Fibroblast of skin of back (primary cell): Measurements from ENCODE around the gene MVK.

Experiments
- DNase-seq: peaks from one replicate; pipeline ENCODE4 v3.0.0-alpha.2; 2013

MVK gene

DNA sequence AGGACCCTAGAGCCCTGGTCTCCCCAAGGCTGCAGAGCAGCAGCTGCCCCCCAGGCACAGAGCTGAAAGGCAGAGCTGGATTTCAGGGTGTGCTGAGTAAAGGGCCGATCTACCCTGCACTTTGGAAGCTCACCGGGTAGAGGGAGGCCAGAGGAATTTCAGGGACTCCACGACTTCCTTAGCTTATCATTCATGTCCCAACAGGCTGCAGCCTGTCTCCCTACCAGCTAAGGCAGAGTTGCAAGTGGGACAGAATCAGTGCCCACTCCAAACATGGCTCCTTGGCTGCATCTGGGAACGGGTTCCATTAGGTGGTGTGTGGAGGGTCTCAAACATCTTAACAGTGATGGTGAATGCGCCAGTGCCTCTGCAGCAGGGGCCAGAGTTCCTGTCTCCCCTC is 27.8 kb upstream of the MVK start:
- no peak for DNase-seq

DNA sequence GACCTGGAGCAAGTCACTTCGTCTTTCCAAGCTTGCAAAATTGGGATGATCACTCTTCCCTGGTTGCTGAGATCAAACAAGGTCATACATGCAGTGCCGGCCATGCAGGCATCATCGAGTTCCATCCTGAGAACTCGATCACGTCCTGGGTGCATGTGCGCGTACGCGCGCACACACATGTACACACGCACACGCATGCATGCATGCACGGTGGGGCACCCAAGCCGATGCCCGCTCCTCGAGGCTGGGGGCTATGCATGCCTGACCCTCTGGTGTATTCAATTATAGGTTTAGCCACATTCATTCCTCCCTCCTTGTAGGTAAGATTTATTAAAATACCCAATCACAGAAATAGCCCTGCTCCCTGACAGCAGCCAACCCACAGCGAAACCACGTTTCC is 26.3 kb upstream of the MVK start:
- no peak for DNase-seq

DNA sequence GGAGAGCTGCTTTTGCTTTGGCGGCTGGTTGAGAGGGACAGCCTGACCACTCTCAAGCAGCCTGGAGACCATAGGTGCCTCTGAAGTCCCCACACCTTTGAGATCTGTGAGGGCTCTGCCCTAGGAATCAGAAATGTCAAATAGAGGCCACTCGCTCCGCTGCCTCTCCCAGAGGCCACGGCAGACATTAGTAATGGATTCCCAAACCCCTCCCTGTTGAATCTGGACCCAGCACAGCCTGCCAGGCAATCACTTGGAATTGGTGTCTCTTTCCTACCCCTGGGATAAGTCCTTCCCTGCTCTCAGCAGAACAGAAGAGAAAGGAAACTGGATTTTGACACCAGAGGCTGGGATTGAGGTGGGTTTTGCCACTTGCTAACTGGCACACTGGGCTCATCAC is 25.3 kb upstream of the MVK start:
- DNase-seq = no peak

DNA sequence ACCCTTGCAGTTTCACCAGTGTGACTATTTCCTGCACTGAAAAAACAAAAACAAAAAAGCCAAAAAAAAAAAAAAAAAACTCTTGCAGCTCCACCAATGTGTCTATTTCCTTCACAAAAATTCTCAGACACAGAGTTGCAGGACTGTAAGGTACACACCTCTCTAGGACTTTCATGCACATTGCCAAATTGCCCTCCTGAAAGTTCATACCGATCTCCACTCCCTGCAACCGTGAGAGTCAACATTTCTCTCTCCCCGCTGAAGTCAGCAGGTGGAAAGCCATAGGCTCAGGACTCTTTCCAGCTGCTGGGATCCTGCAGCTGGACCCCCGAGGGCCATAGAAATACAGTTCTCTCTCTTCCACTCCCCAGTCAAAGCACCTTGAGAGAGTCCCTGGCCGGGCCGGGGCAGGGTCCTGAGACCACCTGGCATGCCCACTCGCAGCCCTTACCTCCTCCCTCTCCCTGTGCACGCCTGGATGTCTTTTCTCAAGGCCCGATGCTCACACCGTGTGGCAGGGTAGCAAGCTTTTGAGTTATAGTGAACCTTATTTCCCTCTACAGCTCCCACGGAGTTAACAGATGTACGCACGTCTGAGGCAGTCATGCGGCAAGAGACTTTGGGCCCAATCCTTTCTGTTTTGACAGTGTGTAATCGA is 23.9 kb upstream of the MVK start:
- no peak for DNase-seq

DNA sequence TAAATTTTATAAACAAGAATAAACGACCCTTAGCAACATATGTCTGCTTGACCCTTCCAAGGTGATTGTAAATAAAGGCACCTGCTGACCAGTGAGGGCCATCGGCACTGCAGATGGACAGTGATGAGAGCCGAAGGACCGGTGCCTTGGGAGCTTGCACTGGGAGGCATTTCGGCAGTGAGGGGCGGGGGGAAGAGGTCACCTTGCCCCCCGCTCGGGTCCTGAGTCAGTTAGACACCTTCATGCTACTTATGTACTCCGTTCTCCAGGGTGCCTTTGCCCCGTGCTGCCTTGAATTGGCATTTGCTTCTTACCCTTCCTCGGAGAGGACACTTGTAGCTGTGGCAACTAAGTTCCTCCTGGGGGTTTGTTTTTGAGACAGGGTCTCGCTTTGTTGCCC is 23.3 kb upstream of the MVK start:
- DNase-seq = no peak

DNA sequence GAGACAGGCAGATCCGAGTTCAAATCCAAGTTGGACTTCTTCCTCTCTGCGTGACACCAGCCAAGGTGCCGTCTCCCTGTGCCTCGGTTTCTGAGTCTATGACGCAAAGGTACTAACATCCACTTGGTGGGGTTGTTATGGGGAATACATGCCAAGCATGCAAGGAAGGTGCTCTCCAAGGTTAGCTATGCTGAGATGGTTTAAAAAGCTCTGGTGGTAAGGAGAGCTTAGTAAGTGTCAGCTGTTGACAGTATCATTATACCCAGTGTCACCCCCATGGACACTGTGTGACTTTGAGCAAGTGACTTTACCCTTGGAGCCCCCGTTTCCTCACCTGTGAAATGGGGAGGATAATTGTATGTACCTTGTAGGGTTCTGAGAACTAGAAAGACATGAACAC is 22.5 kb upstream of the MVK start:
- no peak for DNase-seq

DNA sequence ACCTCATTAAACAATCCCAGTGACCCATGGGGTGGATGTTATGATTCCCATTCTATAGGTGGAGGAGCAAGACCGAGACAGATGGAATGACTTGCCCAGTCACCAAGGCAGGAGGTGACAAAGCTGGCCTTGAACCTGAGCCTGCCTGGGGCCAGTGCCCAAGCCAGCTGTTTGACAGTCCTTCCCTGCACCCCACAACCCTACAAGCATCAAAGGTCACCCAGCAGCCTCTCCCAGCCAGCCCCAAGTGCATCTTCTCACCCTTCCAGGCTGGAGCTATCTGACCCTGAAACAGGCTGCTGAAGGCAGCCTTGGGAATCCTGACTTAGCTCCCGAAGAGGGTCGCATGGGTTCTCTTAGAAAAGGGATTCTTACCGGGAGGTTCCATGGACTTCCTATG is 20.6 kb upstream of the MVK start:
- DNase-seq = no peak

DNA sequence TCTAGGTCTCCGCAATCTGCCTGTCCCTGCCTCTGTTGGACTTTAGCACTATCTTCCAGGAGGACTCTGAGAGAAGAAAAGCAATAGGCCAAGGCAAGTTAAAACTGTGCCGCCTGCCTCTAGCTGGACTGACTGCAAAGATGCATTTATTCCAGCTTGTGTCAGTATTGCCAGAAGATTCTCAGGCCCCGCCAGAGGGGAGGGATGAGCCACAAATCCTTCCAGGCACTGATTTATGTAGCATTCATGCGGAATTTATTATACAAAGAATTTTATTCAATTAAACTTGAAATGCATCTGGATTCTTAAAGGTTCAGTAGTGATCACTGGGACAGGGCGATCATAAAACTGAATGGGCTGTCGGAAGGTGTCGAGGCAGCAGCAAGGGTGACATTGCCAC is 20.1 kb upstream of the MVK start:
- no peak for DNase-seq

DNA sequence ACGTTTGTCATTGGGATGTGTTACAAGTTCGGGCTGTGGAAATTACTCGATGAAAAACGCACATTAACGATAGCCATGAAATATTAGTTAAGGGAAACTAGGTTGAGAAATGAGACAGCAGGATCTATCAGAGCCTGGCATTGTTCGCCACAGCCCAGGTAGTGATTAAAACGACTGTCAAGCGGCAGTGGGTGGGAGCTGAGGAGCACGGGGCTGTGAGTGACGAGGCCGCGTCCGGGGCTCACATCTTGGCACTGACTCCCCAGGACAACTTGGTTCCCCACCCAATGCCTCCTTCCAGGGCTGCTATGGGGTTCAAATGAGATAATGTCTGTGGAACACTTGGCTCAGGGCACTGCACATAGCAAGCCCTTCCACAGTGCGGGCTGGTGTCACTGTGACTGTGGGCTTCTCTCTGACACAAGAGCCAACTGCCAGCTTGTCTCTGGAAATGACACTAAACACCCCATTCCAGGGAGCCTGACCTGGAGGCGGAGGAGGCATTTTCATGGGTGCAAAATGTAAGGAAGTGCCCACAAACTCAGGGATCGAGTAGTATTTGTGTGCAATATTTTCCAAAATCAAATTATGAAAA is 19.6 kb upstream of the MVK start:
- DNase-seq = no peak

DNA sequence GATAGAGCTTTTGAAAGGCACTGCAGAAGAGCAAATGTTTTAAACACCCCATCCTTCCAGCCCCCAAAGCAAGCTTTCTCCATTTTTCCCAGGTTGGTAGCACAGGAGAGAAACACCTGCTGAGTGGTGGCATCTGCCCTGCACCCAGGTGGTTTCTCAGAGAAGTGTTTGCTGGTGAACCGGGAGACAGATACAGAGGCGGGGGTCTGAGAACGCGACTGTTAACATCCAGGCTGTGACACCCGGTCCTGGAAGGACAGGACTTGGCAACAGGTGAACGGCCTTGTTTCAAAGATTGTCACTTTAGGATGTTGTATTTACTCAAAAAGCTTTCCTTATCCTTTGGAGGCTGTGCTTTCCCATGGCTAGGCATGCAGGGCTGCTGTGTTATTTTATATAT is 18.8 kb upstream of the MVK start:
- DNase-seq = no peak

DNA sequence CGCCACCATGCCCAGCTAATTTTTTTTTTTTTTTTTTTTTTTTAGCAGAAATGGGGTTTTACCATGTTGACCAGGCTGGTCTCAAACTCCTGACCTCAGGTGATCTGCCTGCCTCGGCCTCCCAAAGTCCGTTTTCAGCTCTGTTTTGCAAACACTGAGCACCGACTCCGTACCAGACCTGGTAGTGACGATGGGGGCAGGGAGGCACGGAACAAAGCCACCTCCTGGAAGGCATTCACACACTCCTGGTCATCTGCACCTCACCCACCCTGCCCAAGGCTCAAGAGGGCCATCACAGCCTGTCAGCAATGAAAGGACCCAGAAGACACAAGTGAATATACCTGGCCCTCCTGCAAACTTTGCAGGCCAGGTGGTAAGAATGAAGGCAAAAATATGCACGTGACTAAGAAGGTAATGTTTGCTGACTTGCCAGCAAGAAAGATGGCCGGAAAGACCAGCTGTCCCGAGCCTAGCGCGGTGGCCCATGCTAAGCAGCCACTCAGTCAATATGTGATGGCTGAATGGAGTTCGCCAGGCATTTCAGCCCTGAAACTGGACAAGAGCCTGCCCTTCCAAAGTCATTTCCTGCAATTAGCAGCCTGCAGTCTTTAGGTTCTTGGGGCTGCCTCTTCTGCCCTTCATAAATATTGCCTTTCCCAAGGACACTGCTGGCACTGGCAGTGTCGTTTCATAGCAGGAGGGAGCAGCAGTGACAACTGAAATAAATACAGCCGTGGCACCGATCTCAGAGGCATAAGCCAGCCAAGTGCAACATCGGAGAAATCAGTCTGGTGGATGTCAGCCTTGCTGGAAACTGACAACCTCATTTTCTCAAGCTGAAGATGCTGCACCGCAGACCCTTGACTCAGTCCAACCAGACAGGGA is 17.9 kb upstream of the MVK start:
- no peak for DNase-seq

DNA sequence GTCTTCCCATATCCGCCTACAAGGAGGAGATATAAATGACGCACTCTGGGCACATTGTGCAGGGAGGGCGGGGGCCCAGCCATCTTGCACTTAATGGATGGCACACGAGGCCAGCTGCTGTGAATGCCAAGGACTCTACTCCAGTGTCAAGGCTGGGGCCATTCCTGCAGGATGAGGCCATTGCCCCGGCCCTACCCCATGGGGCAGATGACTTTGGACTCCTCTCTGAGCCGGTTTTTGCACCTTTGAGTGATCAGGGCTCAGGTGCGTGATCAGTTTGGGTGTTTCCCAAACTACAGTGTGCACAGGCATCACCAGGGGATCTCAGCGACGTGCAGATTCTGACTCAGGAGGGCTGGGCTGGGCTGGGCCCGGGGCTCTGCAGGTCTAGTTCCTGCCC is 16.4 kb upstream of the MVK start:
- DNase-seq = no peak

DNA sequence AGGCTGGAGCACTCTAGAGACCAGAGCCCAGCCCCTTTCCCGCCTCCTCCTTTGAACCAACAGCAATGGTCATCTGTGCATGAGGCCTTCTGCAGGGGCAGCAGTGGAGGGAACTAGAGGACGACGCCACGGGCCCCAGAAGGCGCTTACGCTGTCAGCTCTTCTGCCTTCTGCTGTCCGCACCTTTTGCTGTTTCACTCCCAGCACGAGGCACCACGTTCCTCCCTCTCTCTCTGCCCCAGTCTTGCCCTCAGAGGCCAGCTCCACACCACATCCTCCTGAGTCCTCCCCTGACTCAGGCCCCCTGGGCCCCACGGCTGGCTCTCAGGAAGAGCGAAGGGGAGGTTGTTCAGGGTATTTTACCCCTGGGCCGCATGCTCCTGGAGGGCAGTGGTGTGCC is 15.8 kb upstream of the MVK start:
- DNase-seq = no peak

DNA sequence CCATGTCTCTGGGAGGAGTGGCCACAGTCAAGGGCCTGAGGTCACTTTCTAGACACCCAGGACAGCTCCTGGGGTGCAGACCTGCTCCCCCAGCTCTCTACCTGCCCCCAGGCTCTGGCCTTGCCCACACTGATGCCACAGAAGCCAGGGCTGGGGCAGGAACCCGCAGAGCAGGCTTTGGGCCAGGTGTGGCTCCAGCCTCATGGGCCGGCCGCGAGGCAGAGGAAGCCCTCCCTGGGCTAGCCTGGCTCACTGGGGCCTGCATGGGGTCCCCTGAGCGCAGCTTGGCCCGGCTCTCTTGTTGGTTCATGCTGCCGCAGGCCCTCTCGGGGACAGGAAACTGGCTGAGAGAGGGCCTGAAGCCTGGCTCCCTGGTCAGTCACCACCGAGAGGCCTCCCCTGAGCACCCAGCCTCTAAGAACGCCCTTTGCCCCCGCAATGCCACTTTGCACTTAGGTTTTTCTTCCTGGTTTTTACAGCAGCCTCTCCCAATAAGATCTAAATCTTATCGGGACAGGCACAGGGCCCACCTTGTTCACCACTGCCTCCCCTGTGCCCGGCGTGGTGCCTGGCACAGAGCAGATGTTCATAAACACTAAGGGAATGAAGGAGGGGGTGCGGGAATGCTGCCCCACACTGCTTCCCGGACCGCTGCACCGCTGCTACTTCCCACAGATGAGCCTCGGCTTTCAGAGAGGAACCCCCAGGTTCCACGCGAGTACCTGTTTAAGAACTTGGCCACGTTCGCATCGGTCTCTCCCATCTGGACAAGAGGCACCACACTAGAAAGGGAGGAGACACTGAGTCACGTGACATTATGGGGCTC is 15.0 kb upstream of the MVK start:
- DNase-seq = no peak

DNA sequence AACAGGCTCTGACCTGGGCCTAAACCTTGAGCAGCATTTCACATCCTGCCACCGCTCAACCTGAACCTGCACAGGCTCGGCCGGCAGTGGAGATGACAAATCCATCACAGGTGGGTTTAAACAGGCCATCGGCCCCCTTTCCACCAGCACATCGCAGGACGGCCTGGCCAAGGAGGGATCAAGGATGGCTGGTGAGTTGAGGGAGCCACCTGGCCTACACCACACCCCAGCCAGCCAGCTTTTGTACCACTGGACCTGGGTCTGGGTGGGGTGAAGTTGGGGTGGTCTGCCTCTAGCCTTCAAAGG is 14.4 kb upstream of the MVK start:
- no peak for DNase-seq

DNA sequence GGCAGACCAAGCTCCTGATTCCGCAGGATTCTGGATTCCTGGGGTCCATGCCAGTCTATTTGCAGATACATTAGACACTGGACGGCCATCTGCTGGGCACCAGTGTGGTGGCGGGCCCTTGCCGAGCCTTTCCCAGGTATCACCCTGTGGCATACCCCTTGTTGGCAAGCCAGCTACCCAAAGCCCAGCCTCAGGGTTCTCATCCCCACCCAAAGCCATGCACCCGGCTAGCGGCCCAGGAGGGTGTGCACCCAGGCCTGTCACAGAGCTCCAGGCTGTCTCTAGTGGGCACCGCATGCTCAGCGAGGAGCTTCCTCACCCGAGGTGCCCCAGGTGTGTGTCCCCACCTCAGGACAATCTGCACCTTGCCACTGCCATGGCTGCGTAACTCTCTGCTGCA is 14.0 kb upstream of the MVK start:
- DNase-seq = no peak

DNA sequence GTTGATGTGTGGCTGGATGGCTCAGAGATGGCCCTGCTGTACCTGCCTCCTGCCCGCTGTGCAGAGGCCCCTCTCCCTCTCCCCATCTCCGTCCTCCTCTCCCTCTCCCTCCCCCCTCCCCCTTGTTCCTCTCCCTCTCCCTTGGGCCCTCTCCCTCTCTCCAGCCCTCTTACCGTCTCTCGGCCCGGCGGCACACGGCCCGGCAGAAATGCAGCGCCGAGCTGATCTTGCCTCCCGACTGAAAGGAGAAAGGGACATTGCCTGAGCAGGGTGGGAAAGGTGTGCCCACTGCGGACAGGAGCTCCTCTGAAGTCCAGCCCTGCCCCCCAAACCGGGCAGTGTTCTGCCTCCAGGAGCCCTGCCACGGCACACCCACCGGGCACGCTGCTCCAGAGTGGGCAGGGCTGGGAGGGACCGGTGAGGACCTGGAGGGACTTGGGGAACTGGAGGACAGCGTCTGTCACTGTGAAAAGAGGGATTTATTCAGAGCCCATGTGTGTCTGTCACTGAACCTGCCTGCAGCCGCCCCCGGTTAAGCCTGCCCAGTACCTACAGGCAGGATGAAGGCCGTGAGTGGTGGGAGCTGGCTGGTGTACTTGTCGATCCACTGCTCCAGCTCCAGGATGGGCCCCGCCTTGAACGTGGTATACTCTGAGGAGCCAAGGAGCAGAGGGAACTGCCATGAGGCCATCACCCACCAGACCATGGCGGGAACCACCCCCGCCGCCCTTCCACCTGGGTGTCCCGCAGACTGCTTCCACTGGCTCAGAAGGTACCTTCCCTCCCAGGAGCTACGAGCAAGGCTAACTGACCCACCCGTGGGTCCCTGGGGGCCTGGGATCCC is 12.5 kb upstream of the MVK start:
- no peak for DNase-seq

DNA sequence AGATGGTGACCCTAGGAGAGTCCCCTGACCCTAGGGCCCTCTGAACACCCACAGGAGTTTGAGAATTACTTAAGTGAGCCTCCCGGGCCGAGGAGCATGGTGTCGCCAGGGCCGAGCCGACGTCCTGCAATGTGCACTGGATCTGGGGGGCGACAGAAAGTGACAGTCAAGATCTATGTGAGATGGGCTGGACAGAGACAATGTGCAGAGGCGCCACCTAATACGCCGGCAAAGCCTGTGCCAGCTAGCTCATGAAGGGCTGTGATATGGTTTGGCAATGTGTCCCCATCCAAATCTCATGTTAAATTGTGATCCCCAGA is 11.9 kb upstream of the MVK start:
- DNase-seq = no peak

DNA sequence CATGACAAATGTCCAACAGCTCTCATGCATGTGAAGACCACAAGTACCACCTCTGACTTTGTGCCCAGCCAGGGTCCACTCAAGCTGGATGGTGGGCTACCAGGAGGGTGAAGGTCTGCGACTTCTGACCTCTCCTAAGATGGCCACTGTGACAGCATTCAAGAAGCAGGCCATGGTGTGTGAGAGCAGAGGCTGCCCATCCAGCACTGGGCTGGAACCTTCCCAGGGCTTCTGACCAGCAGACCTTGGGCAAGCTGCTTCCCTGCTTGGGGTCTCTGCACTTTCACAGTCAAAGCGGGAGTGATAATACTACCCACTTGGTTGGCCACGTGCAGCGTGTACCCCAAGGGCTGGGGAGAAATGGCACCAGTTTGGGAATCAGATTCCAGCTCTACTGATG is 10.7 kb upstream of the MVK start:
- no peak for DNase-seq

DNA sequence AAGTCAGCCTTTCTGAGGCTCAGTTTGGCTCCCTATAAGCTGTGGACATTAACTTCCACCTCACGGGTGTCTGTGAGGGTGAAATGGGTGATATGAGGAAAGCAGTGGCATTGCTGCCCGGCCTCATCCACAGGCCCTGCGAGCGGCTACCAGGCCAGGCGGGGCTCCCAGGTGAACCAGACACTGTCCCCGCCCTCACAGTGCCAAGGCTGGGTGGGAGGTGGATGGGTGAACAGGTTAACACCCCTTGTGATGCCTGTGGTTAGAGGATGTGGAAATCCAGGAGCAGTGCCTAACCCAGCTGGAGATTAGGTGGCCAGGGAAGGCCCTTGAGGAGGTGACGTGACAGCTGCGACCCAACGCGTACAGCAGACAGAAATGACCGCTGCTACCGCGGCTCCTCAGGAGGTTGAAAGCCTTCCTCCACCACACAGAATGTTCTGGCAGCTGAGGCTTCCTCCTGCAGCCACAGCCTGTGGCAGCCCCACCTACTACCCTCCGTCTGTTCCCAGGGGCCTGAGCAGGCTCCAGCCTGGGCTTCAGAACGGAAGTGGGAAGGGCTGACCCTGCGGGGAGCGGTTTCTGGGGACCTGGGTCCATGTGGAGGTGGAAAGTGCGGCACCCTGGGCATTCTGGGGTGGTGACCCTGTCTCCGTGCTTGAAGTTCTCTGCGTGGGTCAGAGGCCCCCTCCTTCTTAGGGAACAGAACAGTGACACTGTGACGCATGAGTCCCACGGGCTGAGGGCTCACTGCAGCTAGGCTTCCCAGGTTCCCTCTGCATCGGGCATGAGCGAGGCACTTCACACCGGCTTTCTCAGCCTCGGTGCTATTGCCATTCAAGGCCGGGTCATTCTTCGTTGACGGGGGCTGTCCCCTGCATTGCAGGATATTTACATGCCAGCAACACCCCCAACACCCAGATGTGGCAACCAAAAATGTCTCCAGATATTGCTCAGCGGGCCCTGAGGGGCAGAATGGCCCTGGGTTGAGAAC is 10.0 kb upstream of the MVK start:
- DNase-seq = no peak

DNA sequence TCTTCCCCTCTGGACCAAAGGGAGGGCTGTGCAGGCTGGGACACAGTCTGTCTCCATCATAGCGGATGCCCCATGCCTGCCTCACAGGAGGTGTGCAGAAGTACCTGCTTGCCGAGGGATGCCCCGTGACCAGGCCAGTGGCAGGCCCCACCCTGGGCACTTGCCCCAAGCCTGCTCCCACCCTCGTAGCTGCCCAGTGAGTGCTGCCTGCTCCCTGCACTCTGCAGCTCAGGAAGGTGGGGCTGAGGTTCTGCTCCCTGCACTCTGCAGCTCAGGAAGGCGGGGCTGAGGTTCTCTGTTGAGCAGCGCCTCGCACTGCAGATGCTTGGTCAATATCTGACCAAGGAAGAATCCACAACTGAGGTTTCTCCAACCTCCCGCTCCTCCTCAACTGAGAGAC is 7.2 kb upstream of the MVK start:
- no peak for DNase-seq
